Stimulated activated naive B cell treated with anti-CD40 and anti-IgM and Interleukin-4, amounts not matched to agents 10 μg/mL and 1 μg/mL and 100 μg/mL, for 72 hours (primary cell): ENCODE data around the gene ANKS1B.
A peak's percentile ranks its signal among the peaks of the same experiment; 100 is the strongest.
"Not testable (repeated sequence)": the region's sequence is repeated elsewhere in the genome, so short reads cannot be mapped to it uniquely, and the experiment has no call there.

Experiments
- ATAC-seq, 2 donors: fragments of 150-1000 bp; cut with Tn5 transposase; replicated peaks; 2 replicates each; pipeline ENCODE4 v1.10.0; 2021; ENCODE audit warnings: moderate library complexity in 1 of 2
- DNase-seq: peaks from one replicate; pipeline ENCODE4 v3.0.0; 2021
- H3K27ac Mint-ChIP-seq: one replicate; pipeline ENCODE4 v1.8.0; 2022; ENCODE audit warnings: mild to moderate bottlenecking, mixed read lengths
- H3K27me3 Mint-ChIP-seq, 2 donors: one replicate each; pipeline ENCODE4 v1.8.0; 2022; ENCODE audit warnings: mixed read lengths in 2 of 2
- H3K36me3 Mint-ChIP-seq, 2 donors: one replicate each; pipeline ENCODE4 v1.8.0; 2022; ENCODE audit warnings: mixed read lengths in 2 of 2, mild to moderate bottlenecking in 1 of 2
- H3K4me1 Mint-ChIP-seq, 2 donors: one replicate each; pipeline ENCODE4 v1.8.0; 2022; ENCODE audit warnings: mixed read lengths in 2 of 2, mild to moderate bottlenecking in 1 of 2
- H3K4me3 Mint-ChIP-seq, 2 donors: one replicate each; pipeline ENCODE4 v1.8.0; 2022; ENCODE audit warnings: mild to moderate bottlenecking in 2 of 2, mixed read lengths in 2 of 2, moderate library complexity in 1 of 2
- H3K9me3 Mint-ChIP-seq, 2 donors: one replicate each; pipeline ENCODE4 v1.8.0; 2022; ENCODE audit warnings: mixed read lengths in 2 of 2, mild to moderate bottlenecking in 1 of 2

ANKS1B gene

DNA sequence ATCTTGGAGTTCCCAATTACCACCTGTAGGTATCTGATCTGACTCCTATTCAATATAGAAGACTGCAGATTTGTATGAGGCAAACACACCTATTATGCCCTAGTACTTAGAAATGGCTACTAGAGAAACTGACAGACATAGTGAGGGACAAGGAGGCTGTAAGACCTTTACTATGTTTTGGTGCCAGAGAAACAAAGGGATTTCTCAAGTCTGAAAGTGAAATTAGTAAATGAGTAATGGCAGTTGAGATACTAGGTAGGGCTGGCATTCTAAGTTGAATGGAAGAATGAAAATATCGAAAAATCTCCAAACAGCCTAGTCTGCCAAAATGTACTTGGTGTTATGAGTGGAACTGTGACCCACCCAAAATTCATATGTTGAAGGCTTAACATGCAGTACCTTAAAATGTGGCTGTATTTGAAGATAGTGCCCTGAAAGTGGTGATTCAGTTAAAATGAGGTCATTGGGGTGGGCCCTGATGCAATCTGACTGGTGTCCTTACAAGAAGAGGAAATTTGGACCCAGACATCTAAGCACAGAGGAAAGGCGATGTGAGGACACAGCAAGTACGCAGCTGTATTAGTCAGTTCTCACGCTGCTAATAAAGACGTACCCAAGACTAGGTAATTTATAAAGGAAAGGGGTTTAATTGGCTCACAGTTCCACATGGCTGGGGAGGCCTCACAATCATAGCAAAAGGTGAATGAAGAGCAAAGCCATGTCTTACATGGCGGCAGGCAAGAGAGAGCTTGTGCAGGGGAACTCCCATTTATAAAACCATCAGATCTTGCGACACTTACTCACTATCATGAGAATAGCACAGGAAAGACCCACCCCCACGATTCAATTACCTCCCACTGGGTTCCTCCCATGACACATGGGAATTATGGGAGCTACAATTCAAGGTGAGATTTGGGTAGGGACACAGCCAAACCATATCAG lies 1212.7 kb downstream of the ANKS1B start:
- no peak for ATAC-seq
- Mint-ChIP-seq H3K27ac (no peak overlapping the region), H3K4me3 (no peak overlapping the region), H3K9me3 (peaks cover 4% of the 10 kb centered on the region in 2 donors), H3K4me1 (no peaks in the 10 kb centered on the region), H3K36me3 (no peaks in the 10 kb centered on the region), H3K27me3 (peaks cover 0 to 11% of the 10 kb centered on the region in 2 donors)
- DNase-seq: no peak

DNA sequence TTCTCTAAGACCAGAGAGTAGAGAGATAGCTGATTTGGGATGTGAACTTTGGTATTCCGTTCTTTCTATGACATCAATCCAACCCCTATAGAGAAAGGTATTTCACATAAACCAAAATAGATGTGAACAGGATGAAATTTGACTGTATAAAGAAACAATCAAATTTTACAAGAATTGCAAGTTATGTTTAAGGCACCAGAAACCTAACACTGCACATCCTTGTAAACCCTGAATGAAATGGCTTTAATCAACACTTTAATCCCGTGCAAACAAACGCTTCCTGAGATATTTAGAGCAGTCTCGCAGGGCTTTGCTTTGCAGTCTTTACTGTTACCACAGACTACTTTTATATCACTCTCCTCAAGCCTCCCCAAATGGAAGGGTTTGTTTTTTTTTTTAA lies 1214.5 kb downstream of the ANKS1B start:
- no peak for ATAC-seq
- Mint-ChIP-seq H3K9me3 (peaks cover 4% of the 10 kb centered on the region in 2 donors), H3K27me3 (peaks cover 0 to 11% of the 10 kb centered on the region in 2 donors), H3K4me1 (no peaks in the 10 kb centered on the region), H3K36me3 (no peaks in the 10 kb centered on the region), H3K4me3 (no peak overlapping the region), H3K27ac (no peak overlapping the region)
- DNase-seq: no peak

DNA sequence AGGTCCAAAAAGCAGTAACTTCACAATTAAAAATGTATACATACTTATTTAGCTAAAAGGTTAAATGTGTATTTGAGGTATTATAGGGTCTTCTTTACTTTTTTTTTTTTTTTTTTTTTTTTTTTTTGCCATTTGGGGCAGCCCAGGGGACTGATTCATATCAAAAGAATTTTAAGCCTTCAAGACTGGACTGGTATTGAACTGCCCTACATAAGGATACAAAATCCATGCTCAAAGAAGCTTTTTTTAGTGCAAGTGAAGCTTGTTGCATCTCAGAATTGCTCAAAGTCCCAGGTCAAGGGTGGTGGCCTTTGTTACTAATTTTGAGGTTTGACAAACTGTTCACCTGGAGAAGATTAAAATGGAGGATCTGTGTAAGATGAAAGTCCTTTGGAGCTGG lies 1215.7 kb downstream of the ANKS1B start:
- H3K27me3 Mint-ChIP-seq: peaks cover 6 to 11% of the 10 kb centered on the region in 2 donors
- H3K9me3 Mint-ChIP-seq: peaks cover 4% of the 10 kb centered on the region in 2 donors
- no peak for ATAC-seq
- no peaks in the 10 kb centered on the region for H3K36me3 Mint-ChIP-seq
- no peak for DNase-seq
- H3K4me3 Mint-ChIP-seq: no peak overlapping the region
- no peaks in the 10 kb centered on the region for H3K4me1 Mint-ChIP-seq
- H3K27ac Mint-ChIP-seq: no peak overlapping the region

DNA sequence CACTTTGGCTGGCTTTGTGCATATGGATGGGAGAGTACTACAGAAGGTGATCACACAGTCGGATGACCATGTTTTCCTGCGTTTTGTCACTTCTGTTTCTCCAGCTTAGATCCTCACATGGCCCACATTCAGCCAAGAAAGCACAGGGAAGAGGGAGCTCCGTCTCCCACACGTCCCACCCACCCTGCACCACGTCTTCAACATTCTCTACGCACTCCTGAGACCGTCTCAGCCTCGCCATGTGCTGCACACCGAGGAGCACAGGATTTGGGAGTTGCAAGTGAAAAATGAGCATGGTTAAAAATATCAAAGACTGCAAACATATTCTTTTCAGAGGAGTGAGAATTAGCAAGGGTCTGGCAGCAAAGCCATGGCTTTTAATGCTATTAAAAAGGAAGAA lies 1217.5 kb downstream of the ANKS1B start:
- Mint-ChIP-seq H3K4me3 (no peak overlapping the region), H3K4me1 (no peaks in the 10 kb centered on the region), H3K9me3 (peaks cover 2 to 3% of the 10 kb centered on the region in 2 donors), H3K36me3 (no peaks in the 10 kb centered on the region), H3K27ac (no peak overlapping the region), H3K27me3 (peaks cover 6 to 9% of the 10 kb centered on the region in 2 donors)
- ATAC-seq: no peak
- no peak for DNase-seq

DNA sequence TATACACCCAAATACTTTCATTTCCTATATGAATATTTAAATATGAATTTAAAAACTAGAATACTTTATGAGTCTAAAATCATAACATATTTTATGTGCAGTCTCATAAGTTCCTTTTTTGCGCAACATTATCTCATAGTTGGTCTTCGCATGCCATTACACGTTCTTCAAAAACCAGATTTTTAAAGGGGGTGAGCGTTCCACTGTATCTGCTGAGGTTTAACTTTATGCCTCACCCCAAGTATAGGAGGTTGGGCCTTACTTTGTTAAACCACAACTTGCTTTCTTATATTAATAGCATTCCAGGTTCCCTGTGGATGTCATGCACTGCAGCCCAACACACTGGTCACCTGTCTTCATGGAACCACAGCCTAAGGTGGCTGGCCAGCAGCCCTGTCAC lies 1221.1 kb downstream of the ANKS1B start:
- no peak overlapping the region for H3K4me3 Mint-ChIP-seq
- H3K9me3 Mint-ChIP-seq: no peaks in the 10 kb centered on the region
- H3K4me1 Mint-ChIP-seq: no peaks in the 10 kb centered on the region
- H3K27me3 Mint-ChIP-seq: peaks cover 6 to 7% of the 10 kb centered on the region in 2 donors
- H3K36me3 Mint-ChIP-seq: no peaks in the 10 kb centered on the region
- H3K27ac Mint-ChIP-seq: no peak overlapping the region
- ATAC-seq (no peak), DNase-seq (no peak)

DNA sequence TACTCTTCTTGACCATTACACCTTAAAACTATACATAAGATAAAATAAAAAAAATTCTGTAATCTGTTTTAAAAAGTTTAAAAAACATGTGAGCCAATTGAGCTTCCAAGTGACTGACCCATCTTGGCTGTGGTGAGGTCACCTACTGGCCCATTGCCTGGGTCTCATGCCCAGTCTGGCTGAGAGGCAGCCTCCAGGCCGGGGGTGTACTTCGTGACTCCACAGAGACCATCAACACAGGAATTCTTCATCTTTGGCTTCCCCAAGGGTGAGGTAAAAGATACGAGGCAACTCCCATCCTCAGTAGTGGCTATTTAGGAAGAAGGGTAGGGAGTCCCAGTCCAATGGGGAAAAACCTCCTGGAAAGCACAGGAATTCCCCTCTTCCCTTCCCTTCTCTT lies 1226.4 kb downstream of the ANKS1B start:
- ATAC-seq (no peak), DNase-seq (no peak)
- Mint-ChIP-seq H3K27me3 (peaks cover 9 to 19% of the 10 kb centered on the region in 2 donors), H3K4me1 (peaks cover 0 to 2% of the 10 kb centered on the region in 2 donors), H3K27ac (no peak overlapping the region), H3K4me3 (no peak overlapping the region), H3K36me3 (no peaks in the 10 kb centered on the region), H3K9me3 (no peaks in the 10 kb centered on the region)

DNA sequence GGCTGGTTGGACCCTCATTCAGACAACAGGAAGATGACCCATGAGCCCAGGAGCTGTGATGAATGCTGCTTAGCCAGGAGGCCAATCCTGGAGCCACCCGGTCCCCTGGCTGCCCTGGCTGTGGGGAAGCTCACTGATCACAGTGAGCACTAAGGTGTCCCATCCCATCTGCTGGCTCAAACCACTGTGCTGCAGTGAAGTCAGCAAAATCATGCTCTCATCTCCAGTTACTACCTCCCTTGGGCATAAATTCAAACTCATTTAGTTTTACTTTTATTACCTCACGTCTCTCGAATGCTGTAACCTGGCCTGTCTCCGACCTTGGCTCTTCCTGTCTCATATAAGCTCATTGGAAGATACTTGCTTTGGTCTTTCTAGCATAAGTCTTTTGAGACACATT lies 1227.3 kb downstream of the ANKS1B start:
- DNase-seq (no peak), ATAC-seq (no peak)
- Mint-ChIP-seq H3K9me3 (no peaks in the 10 kb centered on the region), H3K36me3 (no peaks in the 10 kb centered on the region), H3K4me3 (no peak overlapping the region), H3K27me3 (peaks cover 9 to 19% of the 10 kb centered on the region in 2 donors), H3K27ac (no peak overlapping the region), H3K4me1 (peaks cover 0 to 2% of the 10 kb centered on the region in 2 donors)

DNA sequence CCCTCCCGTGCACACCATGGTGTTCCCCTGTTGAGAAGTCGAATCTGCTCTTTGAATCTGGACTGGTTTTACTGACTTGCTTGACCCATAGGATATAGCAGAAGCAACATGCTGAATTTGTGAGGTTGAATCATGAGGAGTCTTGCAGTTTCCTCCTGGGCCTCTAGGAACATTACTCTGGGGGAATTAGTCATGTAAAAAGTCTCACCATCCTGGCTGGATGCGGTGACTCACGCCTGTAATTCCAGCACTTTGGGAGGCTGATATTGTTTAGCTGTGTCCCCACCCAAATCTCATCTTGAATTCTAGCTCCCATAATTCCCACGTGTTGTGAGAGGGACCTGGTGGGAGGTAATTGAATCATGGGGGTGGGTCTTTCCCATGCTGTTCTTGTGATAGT lies 1228.9 kb downstream of the ANKS1B start:
- H3K27ac Mint-ChIP-seq, H3K4me3 Mint-ChIP-seq, H3K9me3 Mint-ChIP-seq, DNase-seq, H3K36me3 Mint-ChIP-seq, ATAC-seq, H3K4me1 Mint-ChIP-seq: not testable (repeated sequence)
- H3K27me3 Mint-ChIP-seq: peaks cover 9 to 19% of the 10 kb centered on the region in 2 donors

DNA sequence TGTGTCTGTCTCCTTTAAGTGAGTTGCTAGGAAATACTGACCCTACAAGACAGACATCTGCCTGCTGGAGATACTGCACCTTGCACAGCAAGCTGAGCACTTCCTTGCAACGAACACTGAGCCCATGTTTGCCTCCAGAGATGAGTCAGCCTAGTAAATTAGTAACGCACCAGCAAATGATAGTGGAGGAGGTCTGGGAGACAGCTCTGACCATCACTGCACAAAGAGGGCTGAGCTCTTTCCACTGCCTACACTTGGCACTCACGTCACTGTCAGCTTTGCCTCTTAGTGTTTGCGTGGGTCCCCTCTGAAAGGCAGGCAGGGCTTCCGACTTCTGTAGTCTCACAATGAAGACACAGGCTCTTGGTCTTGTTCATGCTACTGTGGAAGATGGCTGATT lies 1230.6 kb downstream of the ANKS1B start:
- Mint-ChIP-seq H3K27ac (no peak overlapping the region), H3K9me3 (no peaks in the 10 kb centered on the region), H3K4me3 (no peak overlapping the region), H3K36me3 (no peaks in the 10 kb centered on the region), H3K27me3 (peaks cover 22 to 34% of the 10 kb centered on the region in 2 donors), H3K4me1 (peaks cover 0 to 2% of the 10 kb centered on the region in 2 donors)
- ATAC-seq (peak; percentile 73 to 92), DNase-seq (peak; percentile 10)

DNA sequence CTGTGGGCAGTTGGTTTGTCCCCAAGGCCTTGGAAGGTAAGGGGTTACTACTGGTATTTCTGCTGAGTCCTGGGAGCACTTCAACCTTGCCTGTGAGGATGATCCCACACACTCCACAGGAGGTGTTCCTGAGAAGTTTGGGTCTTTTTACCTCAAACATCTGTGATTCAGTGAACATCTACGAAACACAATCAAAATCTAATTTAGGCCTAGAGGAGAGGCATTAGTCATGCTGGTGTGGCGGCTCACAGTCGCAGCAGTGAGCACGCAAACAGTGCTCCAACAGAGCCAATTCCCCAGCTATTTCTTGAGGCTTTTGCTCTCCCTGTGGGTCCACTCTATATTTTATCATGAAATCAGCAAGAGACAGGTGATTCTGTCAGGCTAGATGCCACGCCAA lies 1232.0 kb downstream of the ANKS1B start:
- Mint-ChIP-seq H3K27me3 (peaks cover 28 to 45% of the 10 kb centered on the region in 2 donors), H3K4me1 (peaks cover 0 to 2% of the 10 kb centered on the region in 2 donors), H3K4me3 (no peak overlapping the region), H3K9me3 (no peaks in the 10 kb centered on the region), H3K36me3 (no peaks in the 10 kb centered on the region), H3K27ac (no peak overlapping the region)
- ATAC-seq (no peak), DNase-seq (no peak)

DNA sequence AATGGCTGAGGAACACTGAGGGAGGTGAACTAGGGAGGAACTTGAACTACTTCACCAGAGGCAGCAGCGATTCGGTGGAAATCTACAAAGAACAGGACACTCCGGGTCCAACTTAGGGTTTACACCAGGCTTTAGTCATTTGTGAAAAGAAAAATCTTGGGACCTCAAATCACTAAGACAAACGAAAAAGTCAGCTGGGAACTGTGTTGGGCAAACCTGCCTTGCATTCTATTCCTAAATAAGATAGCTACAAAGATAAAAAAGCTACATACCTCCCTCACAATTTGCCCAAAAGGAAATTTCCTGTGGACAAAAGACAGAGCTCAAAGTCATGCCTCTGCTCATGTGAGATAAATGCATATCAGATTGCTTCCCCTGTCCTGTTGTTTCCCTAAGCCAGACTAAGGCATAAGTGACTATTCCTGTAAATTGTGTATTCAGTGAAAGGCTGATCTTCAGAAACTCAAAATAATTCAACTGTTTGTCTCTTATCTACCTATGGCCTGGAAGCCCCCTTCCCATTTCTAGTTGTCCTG lies 1233.1 kb downstream of the ANKS1B start:
- Mint-ChIP-seq H3K36me3 (no peaks in the 10 kb centered on the region), H3K4me1 (peaks cover 0 to 2% of the 10 kb centered on the region in 2 donors), H3K4me3 (no peak overlapping the region), H3K27ac (no peak overlapping the region), H3K9me3 (no peaks in the 10 kb centered on the region), H3K27me3 (peaks cover 39 to 50% of the 10 kb centered on the region in 2 donors)
- ATAC-seq (no peak), DNase-seq (no peak)

DNA sequence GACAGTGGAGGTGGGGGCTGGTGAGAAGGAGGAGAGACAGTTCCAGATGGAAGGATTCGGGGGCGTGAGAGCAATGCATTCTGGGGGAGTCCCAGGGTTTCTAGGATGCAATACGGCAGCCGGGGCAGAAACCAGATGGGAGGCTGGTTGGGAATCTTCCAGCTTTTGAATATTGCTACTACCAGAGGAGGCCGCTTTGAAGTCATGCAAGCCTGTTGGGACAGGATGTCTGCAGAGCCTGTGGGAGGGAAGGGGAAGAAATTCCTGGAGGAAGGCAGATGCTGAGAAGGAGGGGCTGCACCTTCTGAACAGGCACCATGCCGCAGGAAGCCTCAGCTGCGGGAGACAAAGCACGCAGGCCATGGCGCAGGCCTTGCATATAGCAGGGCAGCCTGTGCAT lies 1234.2 kb downstream of the ANKS1B start:
- Mint-ChIP-seq H3K9me3 (no peaks in the 10 kb centered on the region), H3K4me3 (no peak overlapping the region), H3K4me1 (peaks cover 8 to 9% of the 10 kb centered on the region in 2 donors), H3K27ac (no peak overlapping the region), H3K27me3 (peaks cover 47 to 60% of the 10 kb centered on the region in 2 donors), H3K36me3 (no peaks in the 10 kb centered on the region)
- ATAC-seq: no peak
- no peak for DNase-seq

DNA sequence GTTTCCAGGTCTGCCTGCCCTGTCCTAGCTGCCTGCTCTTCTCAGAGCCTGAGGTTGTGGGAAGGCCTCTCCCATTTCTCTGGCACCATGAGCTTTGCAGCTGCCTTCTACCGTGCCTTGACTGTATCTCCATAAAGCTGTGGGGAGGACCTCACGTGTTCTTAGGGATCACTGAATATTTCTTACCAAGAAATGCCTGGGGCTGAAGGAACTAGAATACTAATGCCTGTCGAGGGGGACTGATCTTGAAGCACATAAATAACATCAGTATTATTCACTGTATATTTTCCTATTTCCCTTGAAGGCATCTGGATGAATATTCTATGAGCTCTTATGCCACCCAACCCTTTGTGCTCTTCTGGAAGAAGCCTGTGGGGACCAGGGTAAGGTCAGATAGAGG lies 1236.3 kb downstream of the ANKS1B start:
- no peak for DNase-seq
- ATAC-seq: no peak
- Mint-ChIP-seq H3K4me3 (no peak overlapping the region), H3K27ac (no peak overlapping the region), H3K4me1 (peaks cover 7 to 8% of the 10 kb centered on the region in 2 donors), H3K36me3 (no peaks in the 10 kb centered on the region), H3K27me3 (peaks cover 39 to 47% of the 10 kb centered on the region in 2 donors), H3K9me3 (no peaks in the 10 kb centered on the region)

DNA sequence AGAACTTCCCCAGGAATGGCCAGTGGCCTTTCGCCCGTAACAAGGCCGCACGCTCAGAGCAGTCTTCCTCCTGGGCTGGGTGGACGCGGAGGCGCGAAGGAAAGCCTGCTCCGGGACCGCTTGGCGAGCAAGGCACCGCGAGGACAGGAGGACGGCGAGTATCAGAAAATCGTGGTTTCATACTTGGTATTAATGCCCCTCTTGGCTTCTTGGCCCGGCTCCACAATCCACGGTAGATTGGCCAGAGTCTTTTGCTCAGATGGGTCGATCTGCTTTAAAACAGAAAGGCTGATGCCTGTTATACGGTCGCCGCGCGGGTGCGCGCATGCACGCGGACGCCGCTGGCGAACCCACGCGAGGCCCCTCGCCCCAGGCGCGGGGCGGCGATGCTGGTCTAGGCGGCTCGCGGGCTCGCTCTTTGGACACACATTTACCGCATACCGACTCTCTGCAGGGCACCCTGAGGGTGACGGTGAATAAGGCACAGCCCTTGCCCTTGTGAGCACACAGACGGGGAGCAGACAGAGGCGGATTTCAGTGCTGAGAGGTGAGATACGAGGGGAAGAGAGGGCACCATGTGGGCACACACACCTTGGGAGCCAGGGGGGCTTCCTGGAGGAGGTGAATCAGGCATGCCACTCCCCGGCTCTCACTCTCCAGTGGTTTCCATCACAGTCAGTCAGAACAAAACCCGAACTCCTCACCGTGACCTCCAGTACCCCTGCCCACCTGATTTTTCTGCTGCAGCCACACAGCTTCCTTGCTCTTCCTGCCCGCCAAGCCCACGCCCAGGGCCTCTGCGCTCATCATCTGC lies 1239.0 kb downstream of the ANKS1B start:
- H3K27ac Mint-ChIP-seq: no peak overlapping the region
- ATAC-seq: peak; percentile 45 to 53

More for the DNA sequence above, 1239.0 kb downstream of the ANKS1B start:
- Mint-ChIP-seq H3K27me3 (peaks cover 56 to 58% of the 10 kb centered on the region in 2 donors), H3K36me3 (peaks cover 0 to 2% of the 10 kb centered on the region in 2 donors), H3K4me1 (peaks cover 8 to 9% of the 10 kb centered on the region in 2 donors), H3K9me3 (peaks cover 5% of the 10 kb centered on the region in 2 donors), H3K4me3 (peak overlapping the region; percentile 58 to 73)
- DNase-seq: no peak
